Fibroblast of skin of back (primary cell): ENCODE measurements around the gene MAP2K6.
A peak's percentile ranks its signal among the peaks of the same experiment; 100 is the strongest.

Experiments used
- DNase-seq: peaks from one replicate; pipeline ENCODE4 v3.0.0-alpha.2; 2013

MAP2K6 gene

GRCh38 chr17:69492410-69493071 is 78.0 kb downstream of the MAP2K6 start:
- DNase-seq: peak; percentile 94

GRCh38 chr17:69495787-69496186 is 81.3 kb downstream of the MAP2K6 start:
- DNase-seq: no peak

- no peak for DNase-seq
Measured at GRCh38 chr17:69497161-69497560, 82.7 kb downstream of the MAP2K6 start.

GRCh38 chr17:69499318-69499717 is 84.8 kb downstream of the MAP2K6 start:
- no peak for DNase-seq

GRCh38 chr17:69500911-69501429 is 86.5 kb downstream of the MAP2K6 start:
- DNase-seq: no peak

- DNase-seq: peak; percentile 42
Measured at GRCh38 chr17:69501591-69502468, 87.3 kb downstream of the MAP2K6 start.

- DNase-seq: no peak
Measured at GRCh38 chr17:69503711-69504110, 89.2 kb downstream of the MAP2K6 start.

GRCh38 chr17:69505740-69506139 is 91.2 kb downstream of the MAP2K6 start:
- no peak for DNase-seq

GRCh38 chr17:69506489-69506888 is 92.0 kb downstream of the MAP2K6 start:
- DNase-seq: no peak

- no peak for DNase-seq
Measured at GRCh38 chr17:69508814-69509213, 94.3 kb downstream of the MAP2K6 start.

- DNase-seq: no peak
Measured at GRCh38 chr17:69511250-69511649, 96.8 kb downstream of the MAP2K6 start.

GRCh38 chr17:69512946-69513345 is 98.4 kb downstream of the MAP2K6 start:
- no peak for DNase-seq

- DNase-seq: no peak
Measured at GRCh38 chr17:69516225-69516624, 101.7 kb downstream of the MAP2K6 start.

GRCh38 chr17:69516911-69517310 is 102.4 kb downstream of the MAP2K6 start:
- peak; percentile 66 for DNase-seq

- DNase-seq: no peak
Measured at GRCh38 chr17:69518951-69519350, 104.5 kb downstream of the MAP2K6 start.

- peak; percentile 55 for DNase-seq
Measured at GRCh38 chr17:69523244-69523861, 108.9 kb downstream of the MAP2K6 start.

GRCh38 chr17:69524854-69525253 is 110.4 kb downstream of the MAP2K6 start:
- no peak for DNase-seq

- DNase-seq: peak; percentile 64
Measured at GRCh38 chr17:69525920-69526841, 111.7 kb downstream of the MAP2K6 start.

GRCh38 chr17:69528035-69528434 is 113.5 kb downstream of the MAP2K6 start:
- DNase-seq: no peak

GRCh38 chr17:69533481-69534234 is 119.2 kb downstream of the MAP2K6 start:
- DNase-seq: no peak

GRCh38 chr17:69534235-69534621 is 119.7 kb downstream of the MAP2K6 start:
- DNase-seq: no peak
